ENCODE measurements around the gene KAZN. TPM values are rescaled to one million over a fixed set of nuclear protein-coding genes. Genes with fewer than 3 reads are reported as not detected.

The KAZN gene
- polyA plus RNA-seq, 2 of the 4 experiments (the other 2 are of a cell fraction) = 1.3 to 1.9 TPM

- TF ChIP-seq KDM5A (IDR thresholded peaks at IDR 0.05) = no peak
These were observed 346.0 kb downstream of the KAZN start (continued) for GRCh38 chr1:14944471-14944985.

GRCh38 chr1:14945132-14946010 lies 346.9 kb downstream of the KAZN start:
- Histone ChIP-seq H3K9me3 (no peaks in the 10 kb centered on the region), H3K4me1 (no peaks in the 10 kb centered on the region), H3K27ac (no peak overlapping the region), H3K4me3 (no peak overlapping the region), H3K4me2 (no peak overlapping the region)
- WGBS (ENCODE audit: missing lambda C conversion rate) = 83% methylated on average over 15 of the region's 26 CpGs
- POLR2A ChIA-PET = no interaction called here
- CTCF ChIA-PET = interaction anchor here (1.2 kb wide), 1 partner anchor 82 kb away, joined by 4 read pairs; no protein-coding TSS in a partner anchor
- TF ChIP-seq RAD21 (conservative IDR thresholded peaks at IDR 0.05 in 1 of 2, IDR thresholded peaks at IDR 0.05 in 1 of 2) (no peak), RFX5 (IDR thresholded peaks at IDR 0.05) (no peak), EHMT2 (IDR thresholded peaks at IDR 0.05; ENCODE audit: low read depth) (no peak), FOXS1 (CRISPR knock-in tag; IDR thresholded peaks at IDR 0.05) (no peak), MAX (IDR thresholded peaks at IDR 0.05) (no peak)
- DNase-seq (ENCODE audit: low read depth in 1 of 2, low spot score in 1 of 2) = no peak
- ATAC-seq = no peak
- FAIRE-seq = no peak

DNA sequence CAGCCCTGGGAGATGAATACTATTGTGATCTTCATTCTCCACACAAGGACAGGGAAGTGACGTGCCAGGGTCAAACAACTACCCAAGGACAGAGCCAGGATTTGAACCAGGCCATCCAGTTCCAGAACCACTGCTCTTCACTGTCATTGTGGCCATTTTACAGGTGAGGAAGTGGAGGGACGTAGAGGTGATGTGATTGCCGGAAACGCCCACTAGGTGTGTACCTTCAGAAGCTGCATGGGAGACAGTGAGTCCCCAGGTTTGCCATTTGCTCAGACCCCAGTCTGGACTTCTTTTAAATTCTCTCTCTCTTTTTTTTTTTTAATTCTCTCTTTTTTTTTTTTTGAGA lies 347.5 kb downstream of the KAZN start:
- Histone ChIP-seq H3K4me2 (no peak overlapping the region), H3K27ac (no peak overlapping the region), H3K4me3 (no peak overlapping the region), H3K9me3 (no peaks in the 10 kb centered on the region), H3K4me1 (no peaks in the 10 kb centered on the region)
- CTCF ChIA-PET = interaction anchor here (1.2 kb wide), 1 partner anchor 81 kb away, joined by 4 read pairs; no protein-coding TSS in a partner anchor
- TF ChIP-seq MAFK (IDR thresholded peaks at IDR 0.05; ENCODE audit: partially characterized antibody) (no peak), NPAS2 (CRISPR knock-in tag; IDR thresholded peaks at IDR 0.05; ENCODE audit: borderline replicate concordance) (no peak), PBX3 (IDR thresholded peaks at IDR 0.05) (no peak), HOXB13 (CRISPR knock-in tag; IDR thresholded peaks at IDR 0.05; ENCODE audit: low read depth) (no peak), HOXA7 (CRISPR knock-in tag; IDR thresholded peaks at IDR 0.05) (no peak), RARB (CRISPR knock-in tag; IDR thresholded peaks at IDR 0.05) (no peak), CBX2 (IDR thresholded peaks at IDR 0.05; ENCODE audit: borderline replicate concordance, low read depth) (no peak)
- POLR2A ChIA-PET = no interaction called here
- no peak for DNase-seq (ENCODE audit: low read depth in 1 of 2, low spot score in 1 of 2)
- ATAC-seq = no peak
- FAIRE-seq = no peak
- WGBS (ENCODE audit: missing lambda C conversion rate) = 84% methylated on average over 4 of the region's 4 CpGs

DNA sequence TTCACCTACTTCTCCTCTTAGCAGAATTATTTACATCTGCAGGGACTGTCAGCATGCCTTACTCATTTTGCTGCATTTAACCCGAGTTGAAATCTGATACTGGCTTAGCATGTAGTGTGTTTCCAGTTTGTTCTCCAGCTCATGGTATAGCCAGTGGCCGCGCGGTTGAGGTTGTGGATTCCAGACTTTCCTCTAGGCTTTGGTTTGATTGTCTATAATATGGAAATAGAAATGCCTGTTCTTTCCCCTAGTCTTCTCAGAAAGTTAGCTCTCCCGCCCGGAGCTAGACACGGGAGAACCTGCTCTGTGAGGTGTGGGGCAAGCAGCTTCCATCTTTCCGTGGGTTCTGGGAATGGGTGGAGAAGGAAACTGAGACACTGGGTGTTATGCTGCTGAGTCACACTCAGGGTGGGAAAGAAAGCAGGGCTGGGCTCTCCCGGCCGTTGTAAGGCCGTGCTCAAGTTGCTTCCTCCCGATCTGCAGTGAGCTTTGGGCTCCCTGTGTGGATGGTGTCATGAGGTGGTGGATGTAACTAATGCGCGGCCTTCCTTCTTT lies 348.3 kb downstream of the KAZN start:
- no peak for ATAC-seq
- no peaks in the 10 kb centered on the region for H3K9me3 ChIP-seq
- TF ChIP-seq FOSL2 (IDR thresholded peaks at IDR 0.05) = no peak
- TF ChIP-seq FOSL2 (CRISPR knock-in tag; IDR thresholded peaks at IDR 0.05) = no peak
- TF ChIP-seq REST (IDR thresholded peaks at IDR 0.05) = no peak
- no peak for TF ChIP-seq RARB (CRISPR knock-in tag; IDR thresholded peaks at IDR 0.05)
- no peak for TF ChIP-seq CHD2 (IDR thresholded peaks at IDR 0.05; ENCODE audit: low read length, partially characterized antibody)
- DNase-seq (ENCODE audit: low read depth in 1 of 2, low spot score in 1 of 2) = no peak
- ChIA-PET POLR2A (no interaction called here), CTCF (interaction anchor here (1.3 kb wide), 1 partner anchor 81 kb away, joined by 5 read pairs; no protein-coding TSS in a partner anchor)
- H3K27ac ChIP-seq = no peak overlapping the region
- 73% methylated on average over 13 of the region's 14 CpGs for WGBS (ENCODE audit: missing lambda C conversion rate)
- H3K4me1 ChIP-seq = no peaks in the 10 kb centered on the region
- no peak overlapping the region for H3K4me2 ChIP-seq
- no peak overlapping the region for H3K4me3 ChIP-seq
- FAIRE-seq = no peak

Measured in A549 (cell line).